ENCODE results near the gene HIVEP3.
A peak's percentile ranks its signal among the peaks of the same experiment; 100 is the strongest.

The HIVEP3 gene

GRCh38 chr1:41507836-41508235 lies 410.9 kb downstream of the HIVEP3 start:
- DNase-seq = no peak

DNA sequence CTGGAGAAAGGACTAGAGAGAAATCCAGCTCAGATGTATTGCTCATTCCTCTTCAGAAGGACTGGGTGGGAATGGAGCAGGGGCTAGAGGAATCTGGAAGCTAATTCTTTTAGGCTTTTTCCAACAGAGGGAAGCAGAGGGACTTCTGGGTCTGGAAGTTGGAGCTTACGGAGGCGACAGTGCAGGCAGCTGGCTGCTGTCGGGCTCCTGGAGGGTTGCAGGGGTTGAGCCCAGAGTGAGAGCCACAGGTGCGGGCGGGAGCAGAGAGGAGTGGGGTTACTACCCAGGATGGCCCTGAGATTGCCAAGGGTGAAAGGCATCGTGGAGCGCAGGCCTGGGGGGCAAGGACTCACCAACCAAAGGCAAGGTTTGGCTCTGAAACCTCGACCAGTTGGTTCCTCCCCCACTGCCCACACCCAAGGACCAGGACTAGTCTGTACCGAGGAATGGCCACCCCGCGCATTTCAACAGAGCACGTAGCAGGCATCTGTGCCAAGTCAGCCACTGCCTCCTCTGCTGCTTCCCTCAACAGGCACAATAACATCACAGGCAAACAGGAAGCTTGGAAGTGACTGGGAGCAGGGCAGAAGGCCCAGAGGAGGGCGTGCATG lies 411.5 kb downstream of the HIVEP3 start:
- no peak for DNase-seq

- DNase-seq = peak in 1 of 2 experiments; percentile 75
Observed at GRCh38 chr1:41504114-41505035, 414.3 kb downstream of the HIVEP3 start.

DNA sequence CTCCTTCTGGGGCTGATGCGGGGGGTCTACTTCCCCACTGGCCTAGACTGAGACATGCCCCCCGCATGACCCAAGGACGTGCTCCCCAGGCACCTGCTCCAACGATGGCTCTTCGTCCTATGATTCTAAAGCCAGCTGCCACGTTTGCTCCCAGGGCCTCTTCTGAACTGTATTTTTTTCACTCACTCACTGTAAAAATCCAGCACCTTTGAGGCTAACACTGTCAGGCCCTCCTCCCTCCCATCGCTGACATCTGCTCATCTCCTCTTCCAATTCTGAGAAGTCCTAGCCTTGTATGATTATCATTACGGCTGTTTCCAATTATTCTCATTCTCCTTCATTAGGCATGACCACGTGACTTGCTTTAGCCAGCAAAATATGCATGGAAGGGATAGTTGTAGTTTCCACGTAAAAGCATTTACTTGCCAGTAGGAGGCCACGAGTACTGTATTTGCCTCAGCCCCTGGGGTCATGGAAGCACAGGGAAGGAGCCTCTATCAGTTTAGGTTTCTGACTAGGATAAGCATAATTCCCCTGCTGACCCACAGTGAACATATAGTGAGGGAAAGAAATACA lies 415.1 kb downstream of the HIVEP3 start:
- peak in 1 of 2 experiments; percentile 75 for DNase-seq

GRCh38 chr1:41502912-41503311 lies 415.8 kb downstream of the HIVEP3 start:
- DNase-seq = peak in 1 of 2 experiments; percentile 61

DNA sequence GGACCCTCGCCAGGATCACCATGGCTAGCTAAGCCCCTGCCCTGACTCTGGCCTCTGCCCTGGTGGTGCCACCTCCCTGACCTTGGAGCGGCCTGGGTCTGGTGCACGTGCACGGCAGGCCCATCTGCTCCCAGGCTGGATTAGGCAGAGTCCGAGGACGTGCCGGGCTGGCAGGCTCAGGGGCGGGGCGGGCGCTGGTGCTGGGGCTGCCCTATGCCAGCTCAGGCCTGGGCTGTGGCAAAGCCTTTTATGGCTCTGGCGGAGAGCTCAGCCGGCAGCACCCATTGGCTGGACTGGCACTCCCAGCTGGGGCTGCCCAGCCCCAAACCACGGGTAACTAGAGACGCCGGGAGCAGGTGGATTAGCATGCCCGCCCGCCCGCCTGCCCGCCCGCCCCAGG lies 417.1 kb downstream of the HIVEP3 start:
- DNase-seq = no peak

- no peak for DNase-seq
Observed at GRCh38 chr1:41500781-41501518, 417.8 kb downstream of the HIVEP3 start.

GRCh38 chr1:41500378-41500777 lies 418.3 kb downstream of the HIVEP3 start:
- DNase-seq = no peak

- DNase-seq = no peak
Observed at GRCh38 chr1:41499591-41499990, 419.1 kb downstream of the HIVEP3 start.

GRCh38 chr1:41498804-41499203 lies 419.9 kb downstream of the HIVEP3 start:
- peak in 1 of 2 experiments; percentile 81 for DNase-seq

GRCh38 chr1:41498391-41498790 lies 420.3 kb downstream of the HIVEP3 start:
- no peak for DNase-seq

DNA sequence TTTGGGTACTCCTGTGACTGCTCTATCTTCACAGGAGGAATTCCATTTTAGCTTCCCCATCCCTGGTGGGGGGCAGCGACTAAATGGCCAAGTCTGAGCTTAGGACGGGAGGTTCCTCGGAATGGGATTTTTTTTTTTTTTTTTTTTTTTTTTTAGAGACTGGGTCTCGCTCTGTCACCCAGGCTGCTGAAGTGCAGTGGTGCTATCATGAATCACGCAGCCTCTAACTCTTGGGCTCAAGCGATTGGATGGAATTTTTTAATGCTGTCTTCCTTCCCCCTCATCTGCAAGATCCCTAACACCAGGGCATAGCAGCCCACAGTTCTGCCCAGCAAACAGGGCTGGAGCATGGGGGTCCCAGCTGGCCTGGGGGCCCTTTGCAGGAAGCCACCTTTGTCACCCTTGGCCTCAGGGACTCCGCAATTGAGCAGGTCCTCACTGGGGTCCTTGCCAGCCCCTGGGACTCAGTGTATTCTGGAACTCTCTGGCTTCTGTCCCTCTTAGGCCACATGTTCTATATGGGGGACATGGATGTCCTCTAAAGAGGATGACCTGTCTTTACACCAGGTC lies 421.2 kb downstream of the HIVEP3 start:
- DNase-seq = no peak

DNA sequence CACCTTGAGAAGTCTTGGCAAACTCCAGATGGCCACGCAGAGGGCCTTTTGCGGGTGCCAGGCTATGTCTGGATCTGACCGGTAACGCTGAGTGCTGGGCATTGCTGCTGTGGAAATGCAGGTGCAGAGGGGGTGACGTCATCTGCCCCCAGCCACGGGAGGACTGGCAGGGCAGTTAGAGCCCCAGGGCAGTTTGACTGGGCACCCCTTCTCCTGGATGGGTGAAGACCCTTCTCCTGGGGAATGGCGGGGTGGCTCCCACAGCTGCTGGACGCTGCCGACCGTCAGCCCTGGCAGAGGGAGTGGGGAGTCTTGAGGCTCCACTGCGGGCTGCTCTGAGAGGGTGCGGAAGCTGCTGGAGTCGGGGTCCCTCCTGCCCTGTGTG lies 421.7 kb downstream of the HIVEP3 start:
- no peak for DNase-seq

DNA sequence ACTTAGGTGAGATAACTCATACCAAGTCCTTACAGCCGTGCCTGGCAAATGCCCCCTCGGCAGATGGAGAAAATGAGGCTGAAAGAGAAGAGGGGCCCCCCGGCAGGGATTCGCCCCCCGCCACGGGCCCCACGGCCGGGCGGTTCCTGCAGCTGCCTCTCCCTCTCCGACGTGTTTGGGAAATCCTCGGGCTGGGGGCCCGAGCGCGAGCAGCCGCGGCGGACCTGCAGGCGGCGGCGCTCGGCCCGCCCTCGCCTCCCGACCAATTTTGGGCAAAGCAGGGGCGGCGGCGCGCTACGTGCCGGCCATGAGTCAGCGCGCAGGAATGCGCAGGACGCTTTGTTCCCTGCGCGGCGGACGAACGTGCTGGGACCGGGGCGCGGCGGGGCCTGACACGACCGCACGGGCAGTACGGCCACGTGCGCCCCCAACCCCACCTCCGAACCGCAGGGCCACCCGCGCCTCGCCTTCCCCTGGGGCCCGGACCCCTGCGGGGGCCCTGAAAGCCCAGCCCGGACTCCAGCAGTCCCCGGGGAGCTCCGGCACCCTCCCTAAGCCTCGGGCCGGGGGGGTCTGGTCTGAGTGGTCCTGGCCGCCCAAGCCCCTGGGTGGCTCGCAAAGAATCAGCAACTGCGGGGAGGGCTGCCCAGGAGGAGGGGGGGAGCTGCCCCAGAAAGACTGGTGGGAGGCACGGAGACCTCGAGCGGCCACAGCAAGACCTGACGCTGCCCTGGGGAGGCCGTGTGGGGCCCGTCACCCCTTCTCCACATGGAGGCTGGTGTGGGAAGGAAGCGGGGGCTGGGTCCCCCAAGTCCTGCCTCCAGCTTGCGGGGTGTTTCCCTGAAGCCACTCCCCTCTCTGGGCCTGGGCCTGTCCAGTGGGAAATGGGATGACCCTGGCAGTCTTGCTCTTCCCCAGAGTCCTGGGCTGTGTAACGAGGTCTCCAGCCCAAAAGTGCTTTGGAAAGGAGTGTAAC lies 422.4 kb downstream of the HIVEP3 start:
- no peak for DNase-seq

DNA sequence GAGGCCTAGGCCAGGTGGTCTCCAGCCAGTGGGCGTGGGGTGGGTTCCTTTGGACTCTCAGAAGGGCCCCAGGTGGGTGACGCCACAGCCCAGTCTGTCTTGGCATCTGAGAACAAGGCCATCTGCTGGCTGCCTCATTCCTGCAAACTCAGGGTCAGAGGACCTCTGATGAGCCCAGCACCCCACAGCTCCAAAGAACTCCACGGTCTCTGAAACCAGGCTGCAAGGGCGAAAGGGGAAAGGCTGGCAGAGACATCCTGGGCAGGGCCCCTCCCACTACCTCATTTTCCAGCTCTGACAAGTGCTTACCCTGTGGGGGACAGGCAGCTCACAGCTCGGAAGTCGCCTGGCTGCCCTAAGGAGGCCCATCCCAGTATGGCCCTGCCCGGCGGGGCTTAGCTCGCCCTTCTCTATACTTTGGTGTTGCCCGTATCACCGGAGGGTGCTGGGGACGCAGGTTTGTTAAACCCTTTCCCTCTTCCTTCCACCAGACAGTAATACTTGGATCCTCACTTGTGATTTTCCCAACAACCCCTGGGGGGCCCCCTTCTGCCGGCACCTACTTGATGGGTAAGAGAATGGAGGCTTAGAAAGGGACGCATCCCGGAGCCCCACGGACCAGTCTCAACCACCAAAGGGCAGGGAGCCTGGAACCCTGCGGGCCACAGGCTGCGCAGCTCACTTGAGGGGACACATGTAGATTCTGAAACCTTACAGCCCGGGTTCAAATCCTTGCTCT lies 423.3 kb downstream of the HIVEP3 start:
- DNase-seq = no peak

DNA sequence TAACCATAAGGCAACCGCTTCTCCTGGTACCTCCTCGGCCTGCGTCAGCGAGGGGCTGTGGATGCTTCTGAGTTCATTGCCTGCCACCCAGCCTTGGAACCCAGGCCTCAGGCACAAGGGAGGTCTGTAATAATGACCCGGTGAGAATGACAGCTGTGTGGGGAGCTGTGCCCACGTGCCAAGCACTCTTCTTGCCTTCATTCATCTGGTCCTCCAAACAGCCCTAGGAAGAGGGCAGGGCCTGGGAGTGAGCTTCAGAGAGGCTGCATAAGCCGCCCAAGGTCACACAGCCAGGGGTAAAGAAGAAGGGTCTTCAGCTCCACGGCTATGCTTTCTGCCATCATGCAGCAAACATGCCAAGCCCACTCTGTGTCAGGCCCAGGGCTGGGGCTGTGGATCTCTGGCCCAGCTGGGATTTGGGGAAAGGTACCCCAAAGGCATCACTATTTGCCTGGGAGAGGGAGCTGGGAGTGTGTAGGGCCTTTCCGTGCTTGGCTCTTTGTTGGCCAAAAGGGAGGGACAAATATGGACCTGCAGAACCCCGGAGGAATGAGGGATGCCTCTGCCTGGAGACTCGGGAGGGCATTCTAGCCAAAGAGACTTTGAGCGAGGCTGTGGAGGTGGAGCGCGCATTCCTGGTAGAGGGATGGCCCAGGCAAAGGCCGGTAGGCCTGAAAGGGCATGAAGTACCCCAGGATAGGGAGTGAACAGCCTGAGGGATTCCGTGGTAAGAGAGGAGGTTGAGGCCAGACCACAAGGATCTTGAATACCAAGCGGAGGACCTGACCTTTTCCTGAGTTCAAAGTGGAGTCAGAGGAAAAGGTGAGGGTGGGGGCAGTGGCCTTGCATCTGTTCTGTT lies 424.1 kb downstream of the HIVEP3 start:
- DNase-seq = no peak

DNA sequence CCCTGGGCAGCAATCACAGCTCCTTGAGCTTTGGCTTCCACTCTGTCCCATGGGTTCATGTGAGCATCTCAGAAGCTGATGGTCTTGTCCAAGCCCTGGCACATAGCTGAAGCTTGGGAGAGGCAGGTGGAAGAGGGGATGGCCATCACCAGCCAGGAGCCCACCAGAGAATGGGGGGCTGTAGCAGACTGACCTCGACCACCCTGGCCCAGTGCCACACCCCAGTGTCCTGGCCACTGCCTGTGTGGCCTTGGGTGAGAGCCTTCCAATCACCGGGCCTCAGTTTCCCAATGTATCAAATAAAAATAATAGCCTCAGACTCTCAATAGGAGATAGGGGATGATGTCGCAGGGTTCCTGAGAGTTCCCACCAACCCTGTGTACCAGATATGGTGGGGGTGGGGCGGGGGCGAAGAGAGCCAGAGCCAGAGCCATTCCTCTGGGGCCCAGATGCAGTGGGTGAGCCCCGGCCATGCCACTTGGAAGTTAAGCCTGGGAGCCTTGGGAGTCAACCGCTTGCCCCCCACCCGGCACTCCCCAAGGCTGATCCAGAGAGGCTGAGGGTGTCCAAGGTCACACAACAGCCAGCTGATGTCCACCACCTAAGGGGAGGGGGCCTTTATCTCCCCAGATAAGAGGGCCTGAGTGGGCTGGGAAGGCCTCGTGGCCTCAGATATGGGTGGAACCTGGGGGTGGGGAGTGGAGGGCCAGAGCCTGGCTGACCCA lies 424.9 kb downstream of the HIVEP3 start:
- DNase-seq = no peak

DNA sequence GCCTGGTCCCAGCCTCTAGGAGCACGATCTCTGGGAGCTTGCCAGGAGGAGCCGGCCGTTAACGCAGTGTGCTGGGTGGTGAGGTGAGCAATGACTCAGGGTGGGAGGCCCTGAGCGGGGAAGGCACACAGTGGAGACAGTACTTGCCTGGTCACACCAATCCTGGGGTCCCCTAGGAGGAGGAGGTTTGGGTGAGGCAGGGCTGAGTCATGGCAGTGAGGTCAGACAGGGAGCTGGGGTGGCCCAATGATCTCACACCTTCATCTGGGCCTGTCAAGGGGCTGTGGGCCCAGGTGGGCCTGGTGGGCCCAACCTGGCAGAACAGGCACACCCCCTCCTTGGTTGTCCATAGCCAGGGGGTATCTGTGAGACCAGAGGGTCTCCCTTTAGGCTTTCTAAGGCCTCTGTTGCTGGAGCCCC lies 425.6 kb downstream of the HIVEP3 start:
- no peak for DNase-seq

DNA sequence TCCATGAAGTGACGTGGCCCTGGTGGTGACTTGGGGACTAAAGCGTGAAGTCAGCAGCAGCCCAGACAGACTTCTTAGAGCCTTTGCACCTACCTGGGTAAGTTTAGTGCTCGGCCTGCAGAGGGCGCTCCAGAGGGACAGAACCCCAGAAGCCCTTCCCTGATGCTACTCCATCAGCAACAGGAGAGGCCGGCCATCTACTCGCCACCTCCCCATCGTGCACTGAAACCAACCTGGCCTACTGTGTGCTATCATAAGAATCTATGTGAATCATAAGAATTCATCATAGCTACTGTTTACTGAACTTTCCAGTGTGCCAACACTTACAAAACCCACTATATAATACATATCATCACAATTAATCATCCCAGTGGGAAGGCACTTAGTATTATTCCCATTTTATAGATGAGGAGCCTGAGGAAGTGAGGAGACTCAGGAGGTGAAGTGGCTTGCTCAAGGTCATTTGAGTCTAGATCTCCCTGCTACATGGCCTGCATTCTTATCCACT lies 426.3 kb downstream of the HIVEP3 start:
- no peak for DNase-seq
